Ishikawa (cell line): ENCODE results near the gene ATG16L1.

Experiments
- CEBPB ChIP-seq: IDR thresholded peaks from 2 replicates; pipeline ENCODE4 v1.6.1; 2012
- CREB1 ChIP-seq: IDR thresholded peaks from 2 replicates; pipeline ENCODE4 v1.6.1; 2012; ENCODE audit warnings: low read depth
- EP300 ChIP-seq: IDR thresholded peaks from 2 replicates; pipeline ENCODE4 v1.6.1; 2012; ENCODE audit warnings: borderline replicate concordance
- FOXM1 ChIP-seq: IDR thresholded peaks from 2 replicates; pipeline ENCODE4 v1.6.1; 2012; ENCODE audit warnings: low read depth, borderline replicate concordance
- NFIC ChIP-seq: IDR thresholded peaks from 2 replicates; pipeline ENCODE4 v1.6.1; 2012
- RAD21 ChIP-seq: IDR thresholded peaks from 2 replicates; pipeline ENCODE4 v1.6.1; 2012; ENCODE audit warnings: low read depth
- TAF1 ChIP-seq: IDR thresholded peaks from 2 replicates; pipeline ENCODE4 v1.6.1; 2012; ENCODE audit warnings: low read depth, mild to moderate bottlenecking
- TCF12 ChIP-seq: IDR thresholded peaks from 2 replicates; pipeline ENCODE4 v1.6.1; 2012; ENCODE audit warnings: low read depth
- TEAD4 ChIP-seq: IDR thresholded peaks from 2 replicates; pipeline ENCODE4 v1.6.1; 2012
- ZBTB7A ChIP-seq: IDR thresholded peaks from 2 replicates; pipeline ENCODE4 v1.6.1; 2012; ENCODE audit warnings: low read depth
- TF ChIP-seq, protein P1 (sequence below): IDR thresholded peaks from 2 replicates; pipeline ENCODE4 v1.6.1; 2012
- TF ChIP-seq, protein P2 (sequence below): IDR thresholded peaks from 2 replicates; pipeline ENCODE4 v1.6.1; 2012
- TF ChIP-seq, protein P3 (sequence below): IDR thresholded peaks from 2 replicates; pipeline ENCODE4 v1.6.1; 2012; ENCODE audit warnings: low read depth, mild to moderate bottlenecking

DNA sequence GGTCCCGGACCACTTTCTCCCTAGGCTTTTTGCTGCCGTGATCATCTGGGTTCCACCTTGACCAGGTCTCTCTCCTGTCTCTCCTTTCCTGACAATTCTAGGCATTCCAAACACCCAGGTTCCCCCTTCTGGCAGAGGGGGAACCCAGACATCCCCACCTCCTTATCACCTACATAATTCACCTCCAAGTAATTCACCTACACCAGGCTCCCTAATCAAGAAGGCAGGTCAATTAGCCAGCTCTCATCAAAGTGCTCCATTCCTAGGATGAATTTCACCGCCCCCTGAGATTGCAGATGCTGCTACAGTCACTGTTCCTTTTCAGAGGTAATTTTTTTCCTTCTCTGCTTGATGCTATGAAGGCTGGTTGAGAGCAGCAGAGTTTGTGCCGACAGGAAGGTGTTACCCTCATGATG, 42.3 kb upstream of the ATG16L1 start:
- TF ChIP-seq TEAD4 (no peak), CREB1 (no peak), TAF1 (no peak), EP300 (no peak), RAD21 (no peak), CEBPB (no peak), FOXM1 (no peak), ZBTB7A (no peak), NFIC (no peak), TCF12 (no peak)
- TF ChIP-seq, protein P1, sequence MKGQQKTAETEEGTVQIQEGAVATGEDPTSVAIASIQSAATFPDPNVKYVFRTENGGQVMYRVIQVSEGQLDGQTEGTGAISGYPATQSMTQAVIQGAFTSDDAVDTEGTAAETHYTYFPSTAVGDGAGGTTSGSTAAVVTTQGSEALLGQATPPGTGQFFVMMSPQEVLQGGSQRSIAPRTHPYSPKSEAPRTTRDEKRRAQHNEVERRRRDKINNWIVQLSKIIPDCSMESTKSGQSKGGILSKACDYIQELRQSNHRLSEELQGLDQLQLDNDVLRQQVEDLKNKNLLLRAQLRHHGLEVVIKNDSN = no peak
- TF ChIP-seq, protein P2, sequence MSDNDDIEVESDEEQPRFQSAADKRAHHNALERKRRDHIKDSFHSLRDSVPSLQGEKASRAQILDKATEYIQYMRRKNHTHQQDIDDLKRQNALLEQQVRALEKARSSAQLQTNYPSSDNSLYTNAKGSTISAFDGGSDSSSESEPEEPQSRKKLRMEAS = no peak
- TF ChIP-seq, protein P3, sequence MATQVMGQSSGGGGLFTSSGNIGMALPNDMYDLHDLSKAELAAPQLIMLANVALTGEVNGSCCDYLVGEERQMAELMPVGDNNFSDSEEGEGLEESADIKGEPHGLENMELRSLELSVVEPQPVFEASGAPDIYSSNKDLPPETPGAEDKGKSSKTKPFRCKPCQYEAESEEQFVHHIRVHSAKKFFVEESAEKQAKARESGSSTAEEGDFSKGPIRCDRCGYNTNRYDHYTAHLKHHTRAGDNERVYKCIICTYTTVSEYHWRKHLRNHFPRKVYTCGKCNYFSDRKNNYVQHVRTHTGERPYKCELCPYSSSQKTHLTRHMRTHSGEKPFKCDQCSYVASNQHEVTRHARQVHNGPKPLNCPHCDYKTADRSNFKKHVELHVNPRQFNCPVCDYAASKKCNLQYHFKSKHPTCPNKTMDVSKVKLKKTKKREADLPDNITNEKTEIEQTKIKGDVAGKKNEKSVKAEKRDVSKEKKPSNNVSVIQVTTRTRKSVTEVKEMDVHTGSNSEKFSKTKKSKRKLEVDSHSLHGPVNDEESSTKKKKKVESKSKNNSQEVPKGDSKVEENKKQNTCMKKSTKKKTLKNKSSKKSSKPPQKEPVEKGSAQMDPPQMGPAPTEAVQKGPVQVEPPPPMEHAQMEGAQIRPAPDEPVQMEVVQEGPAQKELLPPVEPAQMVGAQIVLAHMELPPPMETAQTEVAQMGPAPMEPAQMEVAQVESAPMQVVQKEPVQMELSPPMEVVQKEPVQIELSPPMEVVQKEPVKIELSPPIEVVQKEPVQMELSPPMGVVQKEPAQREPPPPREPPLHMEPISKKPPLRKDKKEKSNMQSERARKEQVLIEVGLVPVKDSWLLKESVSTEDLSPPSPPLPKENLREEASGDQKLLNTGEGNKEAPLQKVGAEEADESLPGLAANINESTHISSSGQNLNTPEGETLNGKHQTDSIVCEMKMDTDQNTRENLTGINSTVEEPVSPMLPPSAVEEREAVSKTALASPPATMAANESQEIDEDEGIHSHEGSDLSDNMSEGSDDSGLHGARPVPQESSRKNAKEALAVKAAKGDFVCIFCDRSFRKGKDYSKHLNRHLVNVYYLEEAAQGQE = no peak
